NAMALWA (cell line): ENCODE results near the gene VIPR2.
"Not testable (repeated sequence)": the region's sequence is repeated elsewhere in the genome, so short reads cannot be mapped to it uniquely, and the experiment has no call there.

Experiments used
- DNase-seq: peaks from one replicate; pipeline ENCODE4 v3.0.0-alpha.2; 2015; ENCODE audit warnings: low spot score

The VIPR2 gene

DNA sequence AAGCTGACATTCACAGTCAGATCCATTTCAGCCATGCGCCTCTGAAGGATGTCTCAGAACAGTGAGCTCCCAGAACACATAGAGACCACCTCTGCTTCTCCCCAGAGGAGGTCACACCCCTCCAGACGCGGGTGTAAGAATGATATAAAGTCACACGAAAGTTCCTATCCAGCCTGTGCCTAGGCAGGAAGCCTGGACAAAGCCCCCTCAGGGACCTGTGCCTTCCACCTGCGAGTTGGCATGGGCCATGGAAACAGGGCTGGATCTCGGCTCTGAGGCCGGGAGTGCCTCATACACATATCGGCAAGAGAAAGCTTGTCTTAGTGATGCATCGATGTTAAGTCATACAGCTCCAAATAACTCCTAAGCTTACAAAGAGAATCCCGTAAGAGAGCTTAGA is 5.0 kb downstream of the VIPR2 start:
- DNase-seq, result no peak

DNA sequence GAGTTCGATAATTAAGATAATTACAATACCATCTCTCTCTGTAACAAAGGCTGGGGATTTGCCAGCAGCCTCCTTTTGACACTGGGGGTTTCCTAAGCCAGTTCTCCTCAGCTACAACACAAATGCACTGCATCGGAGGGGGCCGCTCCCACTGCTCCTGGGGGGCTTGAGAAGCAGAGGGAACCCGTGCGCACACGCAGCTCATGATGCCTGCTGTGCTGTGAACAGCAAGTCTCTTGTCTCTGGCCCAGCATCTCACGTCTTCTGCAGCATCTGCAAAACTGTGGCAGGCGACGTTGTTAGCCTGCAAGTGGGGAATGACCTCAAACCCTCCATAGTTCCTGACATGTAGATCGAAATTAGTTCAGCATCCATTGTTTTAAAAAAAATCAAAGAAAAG is 5.5 kb downstream of the VIPR2 start:
- no peak for DNase-seq

DNA sequence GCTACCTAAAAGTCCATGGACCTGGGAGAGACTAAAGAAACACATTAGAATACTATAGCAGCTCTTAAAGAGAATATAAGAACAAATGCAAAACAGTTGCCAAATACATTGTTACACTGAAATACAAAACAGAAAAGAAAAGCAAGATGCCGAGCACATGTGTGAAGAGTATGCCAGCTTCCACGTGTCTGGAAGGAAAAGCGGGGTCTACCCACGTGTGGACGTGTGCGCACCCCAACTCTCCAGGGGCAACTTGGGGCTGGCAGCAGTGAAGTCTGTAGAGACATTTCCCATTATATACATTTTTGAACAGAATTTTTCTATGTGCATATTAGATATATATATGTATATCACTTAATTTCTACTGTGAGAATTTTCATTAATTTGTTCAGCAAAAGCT is 6.2 kb downstream of the VIPR2 start:
- DNase-seq, result no peak

DNA sequence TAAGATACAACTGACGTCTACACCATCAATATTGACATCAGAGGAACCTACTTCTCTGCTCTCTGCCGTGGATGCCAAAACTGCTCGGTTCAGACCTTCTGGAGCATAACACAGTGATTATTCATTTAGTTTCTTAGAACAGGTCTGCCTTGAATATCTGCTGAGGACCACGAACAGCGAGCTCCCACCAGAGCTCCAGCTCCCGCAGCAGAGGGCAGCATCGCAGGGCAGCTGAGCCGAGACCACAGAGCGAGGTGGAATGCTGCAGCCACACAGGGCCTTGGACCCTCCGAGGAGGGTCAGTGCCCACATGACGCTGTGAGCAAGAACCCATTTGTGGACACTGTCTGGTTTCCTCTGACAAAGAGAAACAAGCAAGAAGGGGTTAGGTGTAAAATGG is 6.8 kb downstream of the VIPR2 start:
- no peak for DNase-seq

DNA sequence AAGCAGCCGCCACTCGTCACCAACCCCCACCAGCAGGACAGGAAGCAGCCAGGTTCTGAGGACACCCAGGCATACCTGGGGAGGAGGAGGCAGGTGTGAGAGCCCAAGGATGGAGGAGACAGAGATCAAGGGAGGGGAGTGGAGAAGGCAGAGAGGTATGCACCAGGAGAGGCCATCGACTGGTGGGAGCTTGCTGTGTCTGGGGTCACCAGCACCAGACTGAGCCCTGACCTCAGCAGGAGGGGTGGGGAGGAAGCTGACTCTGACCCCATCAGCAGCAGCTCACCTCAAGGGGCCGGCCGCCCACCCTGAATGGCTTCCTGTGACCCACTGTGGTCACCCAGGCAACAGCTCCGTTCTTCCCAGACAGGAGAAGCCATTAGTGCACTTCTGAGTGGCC is 7.8 kb downstream of the VIPR2 start:
- no peak for DNase-seq

DNA sequence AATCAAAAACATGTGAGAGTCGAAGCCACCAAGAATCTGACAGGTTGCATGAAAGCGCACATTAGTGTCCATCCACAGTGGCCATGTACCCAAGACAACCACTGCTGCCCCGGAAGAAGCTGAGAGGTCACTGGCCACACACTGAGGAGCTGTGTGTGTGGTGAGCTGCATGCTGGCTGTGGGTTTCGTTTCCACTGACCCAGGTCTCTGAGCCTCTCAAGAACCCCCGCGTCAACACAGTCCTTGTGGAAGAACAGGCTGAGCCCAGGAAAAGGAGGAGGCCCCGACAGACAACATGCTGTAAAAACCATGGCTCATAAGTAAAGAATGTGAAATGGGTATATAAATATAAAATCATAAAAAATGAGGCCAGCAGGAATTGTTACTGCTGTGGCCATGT is 8.2 kb downstream of the VIPR2 start:
- no peak for DNase-seq

DNA sequence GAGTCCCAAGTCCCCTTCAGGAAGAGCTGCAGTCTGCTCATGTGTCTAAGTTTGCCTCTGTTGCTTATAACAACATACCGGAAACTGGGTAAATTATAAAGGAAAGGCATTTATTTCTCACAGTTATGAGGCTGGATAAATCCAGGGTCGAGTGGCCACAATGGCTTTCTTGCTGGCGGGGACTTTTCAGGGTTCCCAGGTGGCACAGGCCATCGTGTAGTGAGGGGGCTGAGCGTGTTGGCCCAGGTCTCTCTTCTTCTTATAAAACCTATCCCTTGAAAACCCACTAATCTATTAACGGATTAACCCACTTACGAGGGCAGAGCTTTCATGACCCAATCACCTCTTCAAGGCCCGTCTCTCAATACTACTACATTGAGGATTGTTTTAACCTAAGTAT is 8.7 kb downstream of the VIPR2 start:
- DNase-seq, result no peak

DNA sequence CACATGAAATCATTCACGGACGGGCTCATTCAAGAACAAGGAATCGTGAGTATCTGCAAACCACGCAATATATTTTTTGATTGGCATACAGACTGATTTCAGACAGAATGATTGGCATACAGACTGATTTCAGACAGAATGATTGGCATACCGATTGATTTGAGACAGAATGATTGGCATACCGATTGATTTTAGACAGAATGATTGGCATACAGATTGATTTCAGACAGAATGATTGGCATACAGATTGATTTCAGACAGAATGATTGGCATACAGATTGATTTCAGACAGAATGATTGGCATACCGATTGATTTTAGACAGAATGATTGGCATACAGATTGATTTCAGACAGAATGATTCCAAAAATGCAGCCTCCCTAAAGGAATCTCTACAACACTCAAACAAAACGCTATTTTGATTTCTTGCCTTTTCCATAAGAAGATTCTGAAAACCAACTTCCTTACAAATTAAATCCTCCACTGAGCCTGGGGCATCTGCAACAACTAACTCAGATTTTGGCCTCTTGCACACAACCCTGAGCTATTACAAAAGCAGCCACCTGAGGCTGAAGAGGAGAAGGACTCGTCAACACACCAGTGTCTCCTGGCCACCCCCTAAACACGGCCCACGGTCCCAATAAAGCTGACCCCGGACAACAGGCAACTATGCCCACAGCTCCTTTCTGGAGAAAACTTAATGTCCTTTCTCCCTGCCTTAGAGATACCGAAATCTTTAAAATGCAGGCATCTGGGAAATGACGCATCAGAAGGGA is 11.8 kb downstream of the VIPR2 start:
- DNase-seq, result not testable (repeated sequence)

DNA sequence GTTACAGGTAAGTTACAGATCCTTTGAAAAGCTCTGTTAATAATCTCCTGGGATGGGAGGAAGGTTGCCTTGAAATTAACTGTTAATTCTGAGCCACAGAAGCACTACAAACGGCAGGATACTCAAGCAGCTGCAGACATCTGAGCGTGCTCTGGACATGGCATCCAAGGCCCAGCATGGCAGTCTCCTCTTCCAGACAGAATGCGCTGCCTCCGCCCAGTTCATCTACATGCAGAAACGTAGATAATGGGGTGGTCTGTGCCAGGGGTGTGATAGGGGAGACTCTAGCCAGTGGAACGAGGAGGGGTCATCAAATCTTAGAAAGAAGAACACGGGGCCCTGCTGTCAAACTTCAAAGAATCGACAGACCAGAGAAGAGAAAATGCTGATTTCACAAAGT is 13.8 kb downstream of the VIPR2 start:
- no peak for DNase-seq

DNA sequence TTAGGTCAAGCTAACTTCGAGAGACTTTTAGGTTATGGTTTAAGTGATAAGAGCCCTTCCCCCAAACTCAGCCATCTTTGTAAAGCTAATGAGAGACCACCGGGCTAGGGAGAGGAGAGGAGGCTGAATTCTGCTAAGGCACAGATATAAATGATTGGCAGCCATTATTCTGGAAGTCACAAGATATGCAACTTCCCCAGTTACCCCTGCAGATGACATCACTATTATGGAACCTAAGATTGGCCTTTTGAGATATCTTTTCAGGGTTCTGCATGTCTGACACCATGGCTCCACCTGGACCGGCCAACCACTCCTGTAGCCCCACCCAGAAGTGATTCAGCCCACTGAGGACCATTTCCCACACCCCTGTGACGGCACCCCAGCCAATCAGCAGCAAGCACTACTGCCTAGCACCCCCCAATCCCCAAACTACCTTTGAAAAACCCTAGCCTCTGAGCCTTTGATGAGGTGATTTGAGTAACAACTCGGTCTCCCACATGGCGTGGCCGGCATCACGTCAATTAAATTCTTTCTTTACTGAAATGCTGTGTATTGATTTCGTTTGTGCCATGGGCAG is 14.4 kb downstream of the VIPR2 start:
- no peak for DNase-seq

DNA sequence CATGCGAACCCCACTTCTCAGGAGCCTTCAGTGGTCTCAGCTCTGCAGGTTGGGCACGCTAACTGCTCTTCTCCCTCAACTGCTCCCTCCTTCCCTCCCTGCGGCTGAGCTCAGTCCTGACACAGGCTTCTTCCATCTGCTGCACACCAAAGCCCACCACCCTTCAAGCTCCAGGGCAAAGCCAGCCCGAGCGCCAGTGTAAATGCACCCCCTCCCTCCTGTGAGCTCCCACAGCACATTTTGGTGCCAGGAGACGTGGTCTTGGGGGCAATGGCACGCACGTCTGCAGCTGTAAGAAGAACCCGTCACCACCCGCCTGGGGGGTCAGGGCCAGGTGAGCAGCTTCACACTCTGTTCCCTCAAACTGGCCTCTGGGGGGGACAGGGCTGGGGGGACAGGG is 15.9 kb downstream of the VIPR2 start:
- no peak for DNase-seq

DNA sequence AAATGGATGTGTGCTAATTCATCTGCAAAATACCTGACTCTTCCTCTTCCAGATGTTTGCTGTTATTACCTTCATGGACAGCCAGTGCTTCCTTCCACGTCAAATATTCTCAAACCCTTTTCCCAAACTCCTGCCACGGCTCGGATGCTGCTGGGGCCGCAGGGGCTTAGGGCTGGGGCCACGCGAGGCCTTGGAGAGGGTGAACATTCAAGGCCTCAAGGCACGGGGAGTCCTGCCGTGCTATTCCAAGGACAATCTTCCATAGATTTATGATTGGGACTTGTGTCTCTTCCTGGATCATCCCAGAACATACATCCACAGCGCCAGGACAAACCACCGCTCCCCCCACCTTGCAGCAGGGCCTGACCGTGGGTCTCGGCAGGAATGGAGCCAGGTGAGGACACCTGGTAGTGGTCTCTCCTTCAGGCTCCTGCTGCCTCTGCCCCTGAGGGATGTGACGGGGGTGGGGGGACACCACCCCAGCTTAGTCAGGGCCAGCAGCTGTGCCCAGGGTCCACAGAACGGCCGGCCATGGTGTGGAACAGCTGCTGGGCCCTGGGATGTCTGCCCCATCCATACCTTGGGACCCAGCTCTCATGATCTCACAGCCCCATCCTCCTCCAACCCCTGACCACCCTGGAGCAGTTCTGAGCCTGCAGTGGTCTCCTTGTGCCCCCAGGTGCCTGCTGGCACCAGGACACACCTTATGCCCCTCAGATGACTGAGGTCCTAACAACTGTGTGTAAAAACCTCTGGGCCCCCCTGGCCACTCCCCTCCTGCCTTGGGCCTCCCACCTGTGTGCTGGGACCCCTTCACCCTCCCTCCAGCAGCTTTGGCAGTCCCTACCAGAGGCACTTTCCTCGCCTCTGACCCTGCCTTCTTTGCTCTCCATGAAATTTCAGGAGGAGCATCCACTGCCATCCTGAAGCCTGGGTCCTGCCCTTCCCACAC is 16.7 kb downstream of the VIPR2 start:
- DNase-seq, result no peak

DNA sequence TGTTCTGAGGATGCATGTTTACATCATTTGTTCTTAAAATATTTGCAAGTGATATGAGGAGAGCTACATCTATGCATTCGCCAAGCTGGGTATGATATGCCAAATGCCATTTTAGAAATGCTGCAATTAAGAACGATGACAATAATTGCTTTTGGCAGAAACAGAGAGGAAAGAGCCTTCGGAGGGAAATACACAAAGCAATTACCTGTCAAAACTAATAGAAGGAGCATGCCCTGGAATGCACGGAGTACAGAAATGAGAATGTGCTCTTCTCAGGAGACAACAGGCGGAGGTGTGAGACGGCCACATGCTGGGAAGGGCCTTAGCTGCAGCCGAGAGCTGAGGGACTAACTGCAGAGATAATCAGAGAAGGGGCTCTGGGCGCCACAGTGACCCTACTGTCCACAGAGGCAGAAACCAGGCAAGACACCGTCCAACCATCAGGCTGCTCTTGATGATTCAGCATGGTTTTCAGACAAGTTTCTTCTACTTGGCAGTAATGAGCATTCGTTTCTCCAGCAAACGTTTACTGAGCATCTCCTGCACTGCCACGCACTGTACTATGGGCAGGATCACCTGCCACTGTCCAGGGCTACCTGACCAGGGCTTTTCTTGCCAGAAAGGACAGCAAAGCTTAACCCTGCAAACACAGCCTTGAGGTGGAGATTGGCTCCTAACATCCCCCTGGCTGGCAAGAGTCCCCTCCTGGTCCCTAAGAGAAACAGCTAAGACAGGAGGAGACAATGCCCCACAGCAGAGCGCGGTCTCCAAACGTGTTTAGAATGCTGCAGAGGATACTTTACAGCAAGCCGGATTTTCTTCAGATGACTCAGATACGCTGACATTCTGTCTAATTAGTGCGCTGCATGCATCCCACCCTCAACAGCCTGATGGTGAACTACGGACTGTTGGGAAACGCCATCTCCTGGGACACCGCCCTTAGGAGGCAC is 18.1 kb downstream of the VIPR2 start:
- no peak for DNase-seq

DNA sequence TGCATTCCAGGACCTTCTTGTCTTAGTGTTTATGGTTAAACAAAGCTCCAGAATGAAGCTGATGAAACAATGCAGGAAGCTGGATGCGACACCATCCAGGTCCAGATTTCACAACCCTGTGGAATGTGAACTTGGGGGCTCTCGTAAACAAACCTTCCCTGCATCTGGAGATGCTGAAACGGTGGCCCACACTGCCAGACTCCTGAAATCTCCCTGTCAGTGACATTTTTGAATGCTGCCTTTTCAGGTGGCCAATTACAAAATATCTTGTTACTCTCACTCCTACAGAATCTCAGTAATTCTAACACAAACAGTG is 18.8 kb downstream of the VIPR2 start:
- no peak for DNase-seq

DNA sequence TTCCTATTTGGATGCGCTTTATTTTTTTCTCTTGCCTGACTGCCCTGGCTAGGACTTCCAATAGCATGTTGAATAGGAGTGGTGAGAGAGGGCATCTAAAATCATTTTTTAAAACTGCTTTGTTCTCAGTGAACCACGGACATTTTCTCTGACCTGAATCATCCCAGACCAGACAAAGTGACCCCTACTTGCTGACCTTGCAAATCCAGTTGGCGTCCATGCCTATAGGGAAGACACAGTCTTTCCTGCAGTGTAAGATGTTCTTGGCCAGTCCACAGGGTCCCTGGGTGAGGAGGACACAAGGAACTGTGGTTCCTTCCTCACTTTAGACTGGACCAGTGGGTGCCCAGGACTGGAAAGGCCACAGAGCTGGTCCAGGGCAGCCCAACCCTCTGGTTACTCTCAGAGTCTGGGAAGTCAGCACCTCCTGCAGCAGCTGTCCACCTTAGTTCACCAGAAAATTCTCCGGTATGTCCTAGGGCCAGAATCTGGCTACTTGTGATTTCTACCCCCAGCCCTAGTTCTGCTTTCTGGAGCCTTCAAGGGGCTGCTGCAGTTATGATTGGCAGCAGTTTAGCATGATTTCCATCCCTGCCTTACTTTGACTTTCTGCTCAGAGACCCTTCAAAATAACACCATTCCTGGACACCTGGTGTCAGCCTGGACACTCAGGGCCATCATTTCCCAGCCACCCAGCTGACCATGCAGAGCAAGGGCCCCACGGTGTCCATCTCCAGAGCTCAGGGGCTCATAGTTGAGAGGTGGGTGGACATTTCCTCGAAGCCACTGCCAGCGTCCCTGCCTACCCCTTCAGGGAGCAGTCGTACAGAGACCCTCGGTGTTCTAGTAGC is 19.3 kb downstream of the VIPR2 start:
- no peak for DNase-seq

DNA sequence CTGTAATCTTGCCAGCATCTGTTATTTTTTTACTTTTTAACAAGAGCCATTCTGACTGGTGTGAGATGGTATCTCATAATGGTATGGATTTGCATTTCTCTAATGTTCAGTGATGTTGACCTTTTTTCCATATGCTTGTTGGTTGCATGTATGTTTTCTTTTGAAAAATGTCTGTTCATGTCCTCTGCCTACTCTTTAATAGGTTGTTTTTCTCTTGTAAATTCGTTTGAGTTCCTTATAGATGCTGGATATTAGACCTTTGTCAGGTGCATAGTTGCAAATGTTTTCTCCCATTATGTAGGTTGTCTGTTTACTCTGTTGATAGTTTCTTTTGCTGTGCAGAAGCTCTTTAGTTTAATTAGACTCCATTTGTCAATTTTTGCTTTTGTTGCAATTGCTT is 20.9 kb downstream of the VIPR2 start:
- DNase-seq, result not testable (repeated sequence)

DNA sequence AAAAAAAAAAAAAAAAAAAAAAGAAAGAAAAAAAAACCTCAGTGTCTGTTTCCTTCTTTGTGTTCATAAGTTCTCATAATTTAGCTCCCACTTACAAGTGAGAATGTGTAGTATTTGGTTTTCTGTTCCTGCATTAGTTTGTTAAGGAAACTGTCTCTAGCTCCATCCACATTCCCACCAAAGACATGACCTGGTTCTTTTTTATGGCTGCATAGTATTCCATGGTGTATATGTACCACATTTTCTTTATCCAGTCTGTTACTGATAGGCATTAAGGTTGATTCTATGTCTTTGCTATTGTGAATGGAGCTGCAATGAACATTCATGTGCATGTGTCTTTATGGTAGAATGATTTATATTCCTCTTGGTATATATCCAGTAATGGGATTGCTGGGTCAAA is 21.4 kb downstream of the VIPR2 start:
- not testable (repeated sequence) for DNase-seq

DNA sequence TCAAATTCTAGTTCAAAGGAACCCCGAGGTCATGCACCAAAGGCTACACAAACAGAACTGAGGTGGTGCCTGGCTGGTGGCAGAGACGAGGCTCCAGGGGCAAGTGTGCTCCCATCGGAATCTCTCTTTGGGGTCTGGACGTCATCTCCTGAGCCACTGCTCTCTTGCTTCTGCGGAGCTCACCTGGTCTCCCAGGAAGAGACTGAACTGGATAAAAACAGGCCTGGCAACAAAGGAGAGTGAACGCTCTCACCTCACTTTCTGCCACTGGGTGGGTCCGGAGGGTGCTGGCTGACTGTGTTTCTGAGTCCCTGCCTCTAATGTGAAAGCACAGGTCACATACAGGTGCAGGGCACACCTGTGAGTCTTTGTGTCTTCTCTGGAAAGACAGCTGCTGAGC is 22.4 kb downstream of the VIPR2 start:
- no peak for DNase-seq

DNA sequence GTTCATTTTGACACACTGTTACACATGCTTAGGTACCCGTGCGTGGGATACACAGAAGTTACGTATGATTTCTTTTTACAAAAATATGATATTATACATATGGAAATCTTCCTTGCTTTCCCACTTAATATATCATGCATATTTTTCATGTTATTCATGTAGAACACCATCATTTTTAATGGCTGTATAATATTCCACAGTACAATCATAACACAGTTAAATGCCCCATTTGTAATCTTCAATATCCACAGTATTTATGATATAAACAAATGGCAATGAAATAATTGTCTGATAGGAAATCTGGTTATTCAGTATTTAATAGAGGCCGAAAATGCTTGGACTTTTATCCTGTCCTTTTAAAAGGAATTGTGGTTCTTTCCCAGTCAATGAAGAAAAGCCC is 23.2 kb downstream of the VIPR2 start:
- DNase-seq, result no peak

DNA sequence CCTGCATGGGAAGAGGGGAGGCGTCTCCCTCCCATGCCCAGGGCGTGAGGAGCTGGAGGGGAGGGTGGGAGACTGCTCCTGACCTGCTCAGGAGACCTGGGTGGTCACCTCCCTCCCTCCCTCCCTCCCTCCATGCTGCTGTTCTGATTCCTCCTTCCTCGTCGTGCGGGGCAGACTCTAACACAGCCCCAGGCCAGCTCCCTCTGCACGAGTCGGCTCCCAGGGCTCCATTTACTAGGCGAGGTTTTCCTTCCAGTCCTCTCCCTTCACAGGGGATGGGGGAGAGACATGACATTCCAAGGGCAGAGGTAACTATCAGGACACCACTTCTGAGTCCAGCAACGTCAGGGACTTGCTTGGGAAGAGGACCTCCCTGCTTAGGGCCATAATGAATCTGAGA is 23.6 kb downstream of the VIPR2 start:
- no peak for DNase-seq

DNA sequence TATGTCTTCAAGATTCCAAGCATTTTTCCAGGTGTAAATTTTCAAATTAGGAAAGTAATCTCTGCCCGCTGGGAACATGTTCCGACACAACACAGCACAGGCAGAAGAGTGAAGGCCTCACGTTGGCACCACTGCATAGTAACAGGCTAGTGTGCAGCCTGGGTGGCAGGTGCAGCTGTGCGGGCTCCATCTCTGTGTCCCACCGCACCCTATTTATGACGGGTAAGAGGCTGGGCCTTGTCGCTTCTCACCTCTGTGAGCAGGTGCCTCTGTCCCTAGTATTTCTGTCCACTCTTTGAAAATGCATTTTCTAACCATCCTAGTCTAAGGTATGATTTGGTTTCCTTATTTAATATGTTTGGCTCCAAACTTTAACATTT is 24.1 kb downstream of the VIPR2 start:
- no peak for DNase-seq
